GM23338 (cell line): ENCODE results near the gene MARCHF2. TPM values are rescaled to one million over a fixed set of nuclear protein-coding genes. Genes with fewer than 3 reads are reported as not detected.

Source experiments
- ATAC-seq: fragments of 200-7000 bp; cut with Tn5 transposase; 3 replicates; pipeline ENCODE4 v1.9.1; 2020
- DNase-seq: peaks from one replicate; pipeline ENCODE4 v3.0.0-alpha.2; 2015; ENCODE audit warnings: low spot score
- H2AFZ ChIP-seq: fragments of 200-600 bp; sonication (generic); 2 replicates; pipeline ENCODE4 v1.8.0; 2016; ENCODE audit warnings: antibody characterized with exemption, mild to moderate bottlenecking, moderate library complexity
- H3F3A ChIP-seq: fragments of 200-600 bp; sonication (generic); replicated peaks from 2 replicates; pipeline ENCODE4 v1.8.0; 2017; ENCODE audit warnings: antibody characterized with exemption, mixed run types, low read depth
- H3K27ac ChIP-seq: fragments of 200-600 bp; sonication (generic); 2 replicates; pipeline ENCODE4 v1.6.1; 2016; ENCODE audit warnings: low read depth
- H3K27me3 ChIP-seq: fragments of 200-600 bp; sonication (generic); 2 replicates; pipeline ENCODE4 v1.8.0; 2016; ENCODE audit warnings: mild to moderate bottlenecking, mixed run types, moderate library complexity; ENCODE audit not compliant: insufficient read depth
- H3K36me3 ChIP-seq: fragments of 200-600 bp; sonication (generic); 2 replicates; pipeline ENCODE4 v1.8.0; 2016; ENCODE audit warnings: mild to moderate bottlenecking; ENCODE audit not compliant: insufficient read depth
- H3K4me1 ChIP-seq: fragments of 200-600 bp; sonication (generic); 2 replicates; pipeline ENCODE4 v1.8.0; 2016; ENCODE audit warnings: mild to moderate bottlenecking, moderate library complexity; ENCODE audit not compliant: insufficient read depth
- H3K4me2 ChIP-seq: fragments of 200-600 bp; sonication (generic); 2 replicates; pipeline ENCODE4 v1.7.1; 2017; ENCODE audit warnings: mixed run types
- H3K4me3 ChIP-seq: fragments of 200-600 bp; sonication (generic); 2 replicates; pipeline ENCODE4 v1.6.1; 2016; ENCODE audit warnings: mixed run types
- H3K79me2 ChIP-seq: fragments of 200-600 bp; sonication (generic); replicated peaks from 2 replicates; pipeline ENCODE4 v1.8.0; 2017; ENCODE audit warnings: mild to moderate bottlenecking; ENCODE audit not compliant: insufficient read depth
- H3K9me2 ChIP-seq: fragments of 200-600 bp; sonication (generic); 2 replicates; pipeline ENCODE4 v1.8.0; 2017; ENCODE audit not compliant: insufficient read depth
- H4K20me1 ChIP-seq: fragments of 200-600 bp; sonication (generic); replicated peaks from 2 replicates; pipeline ENCODE4 v1.8.0; 2017; ENCODE audit warnings: mild to moderate bottlenecking; ENCODE audit not compliant: insufficient read depth
- H3K27ac Mint-ChIP-seq: 2 replicates; pipeline ENCODE4 v1.8.0; 2020; ENCODE audit warnings: inconsistent platforms, mild to moderate bottlenecking, moderate library complexity, mixed read lengths
- H3K27me3 Mint-ChIP-seq: 3 replicates; pipeline ENCODE4 v1.8.0; 2022; ENCODE audit warnings: low read depth, mild to moderate bottlenecking, moderate library complexity, mixed read lengths, inconsistent platforms; ENCODE audit not compliant: insufficient read depth, poor library complexity
- H3K36me3 Mint-ChIP-seq: 3 replicates; pipeline ENCODE4 v1.8.0; 2021; ENCODE audit warnings: low read depth, mild to moderate bottlenecking, inconsistent platforms, moderate library complexity, mixed read lengths
- H3K4me1 Mint-ChIP-seq: 3 replicates; pipeline ENCODE4 v1.8.0; 2020; ENCODE audit warnings: mild to moderate bottlenecking, inconsistent platforms, mixed read lengths
- H3K4me3 Mint-ChIP-seq: 3 replicates; pipeline ENCODE4 v1.8.0; 2021; ENCODE audit warnings: moderate library complexity, mild to moderate bottlenecking, inconsistent platforms, mixed read lengths
- H3K9me3 Mint-ChIP-seq: 3 replicates; pipeline ENCODE4 v1.8.0; 2020; ENCODE audit warnings: moderate library complexity, mild to moderate bottlenecking, inconsistent platforms, mixed read lengths
- EZH2 ChIP-seq: fragments of 200-600 bp; sonication (generic); IDR thresholded peaks from one replicate; pipeline ENCODE4 v1.8.0; 2017; ENCODE audit warnings: antibody characterized with exemption, mild to moderate bottlenecking, low read depth; ENCODE audit not compliant: unreplicated experiment
- POLR2AphosphoS5 ChIP-seq: IDR thresholded peaks from 2 replicates; pipeline ENCODE4 v1.6.1; 2016; ENCODE audit warnings: antibody characterized with exemption, low read depth
- polyA plus RNA-seq: library from polyadenylated mRNA; unstranded; fragments of >200 nt; fragmentation: Nextera tagmentation; extraction: Ambion mirVana; gene quantifications from 2 replicates; pipeline ENCODE4 v1.2.1, GENCODE V29; 2016
- total RNA-seq: library from RNA; depleted of rRNA; stranded (reverse); fragments of >200 nt; shearing (Covaris generic); gene quantifications from 2 replicates; pipeline ENCODE4 v1.2.3, GENCODE V29; 2014
- TF ChIP-seq, protein P1 (sequence below): fragments of 250-450 bp; sonication (Bioruptor Pico); IDR thresholded peaks from 2 replicates; pipeline ENCODE4 v1.5.0; 2020; ENCODE audit warnings: mild to moderate bottlenecking, moderate library complexity

MARCHF2 gene
- total and polyA plus RNA-seq, 2 experiments from 2014 or later: 18.9 to 50.1 TPM

DNA sequence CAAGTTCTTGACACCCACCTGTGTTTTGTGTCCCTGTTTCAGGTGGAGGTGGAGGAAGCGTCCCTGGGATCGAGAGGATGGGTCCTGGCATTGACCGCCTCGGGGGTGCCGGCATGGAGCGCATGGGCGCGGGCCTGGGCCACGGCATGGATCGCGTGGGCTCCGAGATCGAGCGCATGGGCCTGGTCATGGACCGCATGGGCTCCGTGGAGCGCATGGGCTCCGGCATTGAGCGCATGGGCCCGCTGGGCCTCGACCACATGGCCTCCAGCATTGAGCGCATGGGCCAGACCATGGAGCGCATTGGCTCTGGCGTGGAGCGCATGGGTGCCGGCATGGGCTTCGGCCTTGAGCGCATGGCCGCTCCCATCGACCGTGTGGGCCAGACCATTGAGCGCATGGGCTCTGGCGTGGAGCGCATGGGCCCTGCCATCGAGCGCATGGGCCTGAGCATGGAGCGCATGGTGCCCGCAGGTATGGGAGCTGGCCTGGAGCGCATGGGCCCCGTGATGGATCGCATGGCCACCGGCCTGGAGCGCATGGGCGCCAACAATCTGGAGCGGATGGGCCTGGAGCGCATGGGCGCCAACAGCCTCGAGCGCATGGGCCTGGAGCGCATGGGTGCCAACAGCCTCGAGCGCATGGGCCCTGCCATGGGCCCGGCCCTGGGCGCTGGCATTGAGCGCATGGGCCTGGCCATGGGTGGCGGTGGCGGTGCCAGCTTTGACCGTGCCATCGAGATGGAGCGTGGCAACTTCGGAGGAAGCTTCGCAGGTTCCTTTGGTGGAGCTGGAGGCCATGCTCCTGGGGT lies 72.7 kb downstream of the MARCHF2 start:
- peaks cover 92% of the 10 kb centered on the region for H3K36me3 Mint-ChIP-seq

DNA sequence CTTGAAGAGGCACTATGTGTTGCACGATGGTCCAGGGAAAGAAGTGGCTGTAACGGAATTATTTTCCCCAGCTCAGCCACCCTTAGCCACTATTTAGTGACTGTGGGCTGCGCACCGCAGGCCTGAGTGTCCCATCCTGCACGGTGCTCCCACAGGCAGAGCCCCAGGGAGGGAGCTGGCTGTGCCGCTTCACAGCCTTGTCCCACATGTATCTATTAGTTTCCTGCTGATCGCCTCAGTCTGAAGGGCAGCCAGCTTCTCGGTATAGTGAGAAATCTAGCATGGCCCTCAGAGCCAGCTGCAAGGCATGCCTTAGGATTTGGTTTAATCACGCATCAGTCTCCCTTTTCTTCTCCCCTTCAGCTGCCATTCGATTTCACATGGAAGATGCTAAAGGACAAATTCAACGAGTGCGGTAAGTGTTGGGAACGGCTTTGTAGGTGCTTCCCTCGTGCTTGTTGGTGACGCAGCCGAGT lies 73.6 kb downstream of the MARCHF2 start:
- H3K27me3 ChIP-seq: no peaks in the 10 kb centered on the region
- peaks cover 35% of the 10 kb centered on the region for H3K79me2 ChIP-seq
- no peak overlapping the region for H3K4me2 ChIP-seq
- DNase-seq: no peak
- no peak overlapping the region for H3K4me3 ChIP-seq
- H2AFZ ChIP-seq: no peak overlapping the region
- Mint-ChIP-seq H3K36me3 (peaks cover 83% of the 10 kb centered on the region), H3K27ac (no peak overlapping the region; the same call in 1 of the 2 replicates), H3K27me3 (peaks cover 30% of the 10 kb centered on the region), H3K9me3 (no peaks in the 10 kb centered on the region; the same call in 1 of the 3 replicates), H3K4me1 (peaks cover 22% of the 10 kb centered on the region), H3K4me3 (no peak overlapping the region; the same call in 2 of the 3 replicates)
- H4K20me1 ChIP-seq: peaks cover 36% of the 10 kb centered on the region
- no peak overlapping the region for H3K27ac ChIP-seq
- TF ChIP-seq, protein P1, sequence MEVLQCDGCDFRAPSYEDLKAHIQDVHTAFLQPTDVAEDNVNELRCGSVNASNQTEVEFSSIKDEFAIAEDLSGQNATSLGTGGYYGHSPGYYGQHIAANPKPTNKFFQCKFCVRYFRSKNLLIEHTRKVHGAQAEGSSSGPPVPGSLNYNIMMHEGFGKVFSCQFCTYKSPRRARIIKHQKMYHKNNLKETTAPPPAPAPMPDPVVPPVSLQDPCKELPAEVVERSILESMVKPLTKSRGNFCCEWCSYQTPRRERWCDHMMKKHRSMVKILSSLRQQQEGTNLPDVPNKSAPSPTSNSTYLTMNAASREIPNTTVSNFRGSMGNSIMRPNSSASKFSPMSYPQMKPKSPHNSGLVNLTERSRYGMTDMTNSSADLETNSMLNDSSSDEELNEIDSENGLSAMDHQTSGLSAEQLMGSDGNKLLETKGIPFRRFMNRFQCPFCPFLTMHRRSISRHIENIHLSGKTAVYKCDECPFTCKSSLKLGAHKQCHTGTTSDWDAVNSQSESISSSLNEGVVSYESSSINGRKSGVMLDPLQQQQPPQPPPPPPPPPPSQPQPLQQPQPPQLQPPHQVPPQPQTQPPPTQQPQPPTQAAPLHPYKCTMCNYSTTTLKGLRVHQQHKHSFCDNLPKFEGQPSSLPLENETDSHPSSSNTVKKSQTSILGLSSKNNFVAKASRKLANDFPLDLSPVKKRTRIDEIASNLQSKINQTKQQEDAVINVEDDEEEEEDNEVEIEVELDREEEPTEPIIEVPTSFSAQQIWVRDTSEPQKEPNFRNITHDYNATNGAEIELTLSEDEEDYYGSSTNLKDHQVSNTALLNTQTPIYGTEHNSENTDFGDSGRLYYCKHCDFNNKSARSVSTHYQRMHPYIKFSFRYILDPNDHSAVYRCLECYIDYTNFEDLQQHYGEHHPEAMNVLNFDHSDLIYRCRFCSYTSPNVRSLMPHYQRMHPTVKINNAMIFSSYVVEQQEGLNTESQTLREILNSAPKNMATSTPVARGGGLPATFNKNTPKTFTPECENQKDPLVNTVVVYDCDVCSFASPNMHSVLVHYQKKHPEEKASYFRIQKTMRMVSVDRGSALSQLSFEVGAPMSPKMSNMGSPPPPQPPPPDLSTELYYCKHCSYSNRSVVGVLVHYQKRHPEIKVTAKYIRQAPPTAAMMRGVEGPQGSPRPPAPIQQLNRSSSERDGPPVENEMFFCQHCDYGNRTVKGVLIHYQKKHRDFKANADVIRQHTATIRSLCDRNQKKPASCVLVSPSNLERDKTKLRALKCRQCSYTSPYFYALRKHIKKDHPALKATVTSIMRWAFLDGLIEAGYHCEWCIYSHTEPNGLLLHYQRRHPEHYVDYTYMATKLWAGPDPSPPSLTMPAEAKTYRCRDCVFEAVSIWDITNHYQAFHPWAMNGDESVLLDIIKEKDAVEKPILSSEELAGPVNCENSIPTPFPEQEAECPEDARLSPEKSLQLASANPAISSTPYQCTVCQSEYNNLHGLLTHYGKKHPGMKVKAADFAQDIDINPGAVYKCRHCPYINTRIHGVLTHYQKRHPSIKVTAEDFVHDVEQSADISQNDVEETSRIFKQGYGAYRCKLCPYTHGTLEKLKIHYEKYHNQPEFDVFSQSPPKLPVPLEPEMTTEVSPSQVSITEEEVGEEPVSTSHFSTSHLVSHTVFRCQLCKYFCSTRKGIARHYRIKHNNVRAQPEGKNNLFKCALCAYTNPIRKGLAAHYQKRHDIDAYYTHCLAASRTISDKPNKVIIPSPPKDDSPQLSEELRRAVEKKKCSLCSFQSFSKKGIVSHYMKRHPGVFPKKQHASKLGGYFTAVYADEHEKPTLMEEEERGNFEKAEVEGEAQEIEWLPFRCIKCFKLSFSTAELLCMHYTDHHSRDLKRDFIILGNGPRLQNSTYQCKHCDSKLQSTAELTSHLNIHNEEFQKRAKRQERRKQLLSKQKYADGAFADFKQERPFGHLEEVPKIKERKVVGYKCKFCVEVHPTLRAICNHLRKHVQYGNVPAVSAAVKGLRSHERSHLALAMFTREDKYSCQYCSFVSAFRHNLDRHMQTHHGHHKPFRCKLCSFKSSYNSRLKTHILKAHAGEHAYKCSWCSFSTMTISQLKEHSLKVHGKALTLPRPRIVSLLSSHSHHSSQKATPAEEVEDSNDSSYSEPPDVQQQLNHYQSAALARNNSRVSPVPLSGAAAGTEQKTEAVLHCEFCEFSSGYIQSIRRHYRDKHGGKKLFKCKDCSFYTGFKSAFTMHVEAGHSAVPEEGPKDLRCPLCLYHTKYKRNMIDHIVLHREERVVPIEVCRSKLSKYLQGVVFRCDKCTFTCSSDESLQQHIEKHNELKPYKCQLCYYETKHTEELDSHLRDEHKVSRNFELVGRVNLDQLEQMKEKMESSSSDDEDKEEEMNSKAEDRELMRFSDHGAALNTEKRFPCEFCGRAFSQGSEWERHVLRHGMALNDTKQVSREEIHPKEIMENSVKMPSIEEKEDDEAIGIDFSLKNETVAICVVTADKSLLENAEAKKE: no peak
- TF ChIP-seq POLR2AphosphoS5: 0 out of 2 replicates have a peak, but pooled peaks have one; percentile 10
- H3K4me1 ChIP-seq: no peaks in the 10 kb centered on the region
- H3K36me3 ChIP-seq: peaks cover 48% of the 10 kb centered on the region
- no peaks in the 10 kb centered on the region for H3K9me2 ChIP-seq
- peaks cover 70% of the 10 kb centered on the region for H3F3A ChIP-seq
- ATAC-seq: no peak

More for the DNA sequence above, 72.7 kb downstream of the MARCHF2 start:
- H3K27me3 Mint-ChIP-seq: peaks cover 28% of the 10 kb centered on the region
- Histone ChIP-seq H3K4me1 (no peaks in the 10 kb centered on the region), H3K4me2 (no peak overlapping the region), H3F3A (peaks cover 65% of the 10 kb centered on the region), H3K9me2 (no peaks in the 10 kb centered on the region), H3K36me3 (peaks cover 50% of the 10 kb centered on the region), H3K79me2 (peaks cover 44% of the 10 kb centered on the region), H4K20me1 (peaks cover 39% of the 10 kb centered on the region), H3K4me3 (no peak overlapping the region), H2AFZ (no peak overlapping the region), H3K27me3 (no peaks in the 10 kb centered on the region), H3K27ac (0 out of 2 replicates have a peak overlapping the region, but pooled peaks have one; percentile 66)
- TF ChIP-seq EZH2 (no peak), POLR2AphosphoS5 (0 out of 2 replicates have a peak, but pooled peaks have one; percentile 21)
- ATAC-seq (no peak), DNase-seq (no peak)
- peaks cover 22% of the 10 kb centered on the region for H3K4me1 Mint-ChIP-seq
- H3K27ac Mint-ChIP-seq: no peak overlapping the region
- no peaks in the 10 kb centered on the region; the same call in 1 of the 3 replicates for H3K9me3 Mint-ChIP-seq
- H3K4me3 Mint-ChIP-seq: no peak overlapping the region
